ENCODE measurements around the gene SPAG9.

The SPAG9 gene

DNA sequence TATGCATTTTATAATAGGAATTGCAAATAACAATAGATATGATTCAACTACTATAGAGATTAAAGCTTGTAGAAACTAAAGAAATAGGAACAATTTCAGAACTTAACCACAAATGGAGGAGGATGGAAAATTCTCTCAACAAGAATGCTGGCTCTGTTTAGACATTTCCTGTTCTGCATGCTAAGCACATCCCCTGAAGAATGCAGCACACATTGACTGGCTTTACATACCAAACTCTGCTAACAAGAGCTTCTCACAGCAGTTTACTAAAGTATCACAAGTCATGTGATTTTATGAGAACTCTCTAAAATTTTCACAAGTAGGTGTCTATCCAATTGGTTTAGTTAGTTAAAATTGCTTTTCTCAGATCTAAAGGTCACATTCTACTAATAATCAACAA is 85.2 kb downstream of the SPAG9 start:
- DNase-seq (ENCODE audit: low read depth): no peak

DNA sequence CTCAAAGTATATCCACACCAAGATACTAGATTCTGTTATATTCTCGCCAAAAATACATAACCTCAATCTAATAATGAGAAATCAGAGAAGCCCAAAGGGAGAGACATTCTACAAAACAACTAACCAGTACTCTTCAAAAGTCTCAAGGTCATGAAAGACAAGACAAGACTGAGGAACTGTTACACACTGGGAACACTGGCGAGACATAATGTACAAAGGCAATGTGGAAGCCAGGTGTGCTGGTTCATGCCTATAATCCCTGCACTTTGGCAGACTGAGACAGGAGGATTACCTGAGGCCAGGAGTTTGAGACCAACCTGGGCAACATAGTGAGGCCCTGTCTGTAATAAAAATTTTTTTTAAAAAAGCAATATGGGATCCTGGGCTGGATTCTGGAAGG is 85.9 kb downstream of the SPAG9 start:
- no peak for DNase-seq (ENCODE audit: low read depth)

DNA sequence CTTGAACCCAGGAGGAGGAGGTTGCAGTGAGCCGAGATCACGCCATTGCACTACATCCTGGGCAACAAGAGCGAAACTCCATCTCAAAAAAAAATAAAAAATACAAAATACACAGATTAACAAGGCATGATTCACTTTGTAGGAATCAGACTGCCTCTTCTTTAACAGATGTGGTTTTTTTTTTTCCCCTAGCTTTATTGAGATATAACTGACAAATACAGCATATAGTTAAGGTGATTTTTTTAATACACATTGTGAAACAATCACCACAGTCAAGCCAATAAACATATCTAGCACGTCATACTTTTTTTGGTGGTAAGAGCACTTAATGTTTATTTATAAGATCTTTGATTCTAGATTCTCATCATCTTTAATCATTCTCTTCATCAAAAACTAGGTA is 87.8 kb downstream of the SPAG9 start:
- DNase-seq (ENCODE audit: low read depth): no peak

DNA sequence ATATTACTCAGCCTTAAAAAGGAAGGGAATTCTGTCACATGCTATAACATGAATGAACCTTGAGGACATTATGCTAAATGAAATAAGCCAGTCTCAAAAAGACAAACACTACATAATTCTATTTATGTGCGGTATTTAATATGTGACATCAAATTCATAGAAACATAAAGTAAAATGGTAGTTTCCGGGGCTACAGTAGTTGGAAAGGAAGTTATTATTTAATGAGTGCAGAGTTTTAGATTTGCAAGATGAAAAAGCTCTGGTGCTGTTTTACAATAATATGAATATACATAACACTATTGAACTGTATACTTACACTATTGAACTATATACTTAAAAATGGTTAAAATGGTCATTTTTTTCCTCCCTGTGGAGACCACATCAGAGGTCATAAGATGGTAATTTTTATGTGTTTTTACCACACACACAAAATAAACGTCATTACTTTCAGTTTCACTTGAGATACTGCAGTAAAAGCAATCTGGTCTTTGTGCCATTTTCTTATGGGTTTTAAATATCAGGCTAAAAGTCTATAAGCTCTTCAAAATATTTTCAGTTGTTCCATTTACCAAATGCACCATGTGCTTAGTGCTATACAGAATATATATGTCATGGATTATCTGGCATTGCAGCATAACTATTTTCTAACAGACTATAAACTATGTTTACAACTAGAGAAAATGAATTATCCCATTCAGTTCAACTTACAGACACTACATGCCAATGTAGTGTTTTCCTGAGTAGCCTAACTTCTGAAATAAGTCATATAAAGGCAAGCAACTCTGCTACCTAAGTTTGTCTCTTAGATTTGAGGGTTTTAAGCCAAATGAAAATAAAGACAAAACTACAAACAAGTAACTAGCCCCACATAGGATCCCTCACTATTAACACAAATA is 90.9 kb downstream of the SPAG9 start:
- no peak for DNase-seq (ENCODE audit: low read depth)

DNA sequence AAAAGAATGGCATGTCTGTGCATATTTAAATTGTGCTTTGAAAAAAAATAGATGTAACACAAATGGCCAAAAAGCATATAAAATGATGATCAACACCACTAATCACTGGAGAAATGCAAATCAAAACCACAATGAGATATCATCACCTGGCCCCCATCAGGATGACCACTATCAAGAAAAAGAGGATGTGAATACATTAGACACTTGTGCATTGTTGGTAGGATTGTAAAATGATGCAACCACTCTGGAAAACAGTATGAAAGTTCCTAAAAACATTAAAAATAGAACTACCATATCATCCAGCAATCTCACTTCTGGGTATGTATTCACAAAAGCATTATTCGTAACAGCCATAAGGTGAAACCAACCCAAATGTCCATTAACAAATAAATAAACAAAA is 91.5 kb downstream of the SPAG9 start:
- DNase-seq (ENCODE audit: low read depth): no peak

DNA sequence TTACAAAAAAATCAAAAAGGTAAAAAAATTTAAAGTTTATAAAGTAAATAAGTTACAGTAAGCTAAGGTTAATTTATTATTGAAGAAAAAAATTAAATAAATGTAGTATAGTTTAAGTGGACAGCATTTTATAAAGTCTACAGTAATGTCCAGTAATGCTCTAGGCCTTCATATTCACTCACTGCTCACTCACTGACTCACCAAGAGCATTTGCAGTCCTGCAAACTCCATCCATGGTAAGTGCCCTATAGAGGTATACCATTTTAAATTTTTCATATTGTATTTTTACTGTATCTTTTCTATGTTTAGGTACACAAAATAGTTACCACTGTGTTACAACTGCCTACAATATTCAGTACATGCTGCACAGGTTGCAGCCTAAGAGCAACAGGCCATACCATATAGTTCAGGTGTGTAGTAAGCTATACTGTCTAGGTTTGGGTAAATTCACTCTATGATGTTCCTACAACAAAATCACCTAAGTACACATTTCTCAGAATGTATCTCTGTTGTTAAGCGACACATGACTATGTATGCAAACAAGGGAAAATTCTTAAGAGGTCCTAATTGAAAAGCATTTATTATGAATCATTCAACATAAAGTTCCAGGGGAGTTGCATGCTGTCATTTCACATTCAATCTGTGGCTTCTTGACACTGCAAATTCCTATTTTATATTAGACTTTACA is 92.3 kb downstream of the SPAG9 start:
- no peak for DNase-seq (ENCODE audit: low read depth)

DNA sequence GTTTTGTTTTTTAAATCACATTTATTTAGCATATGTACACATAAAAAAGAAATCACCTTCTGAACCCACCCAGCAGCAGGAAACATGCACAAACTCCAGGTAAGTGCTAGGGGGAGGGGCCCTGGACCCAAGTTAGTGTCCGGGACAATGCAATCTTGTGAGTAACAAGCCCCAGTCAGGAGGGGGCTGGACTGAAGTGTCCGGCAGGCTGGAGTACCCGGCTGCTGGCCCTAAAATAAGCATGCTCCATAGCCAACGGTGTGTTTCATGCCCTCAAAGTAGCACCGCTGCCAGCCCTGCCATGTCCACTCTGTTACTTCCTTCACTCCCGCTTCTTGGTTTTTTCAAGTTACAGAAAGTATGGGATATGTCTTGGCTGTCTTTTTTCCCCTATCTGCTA is 102.1 kb downstream of the SPAG9 start:
- DNase-seq (ENCODE audit: low read depth): no peak

DNA sequence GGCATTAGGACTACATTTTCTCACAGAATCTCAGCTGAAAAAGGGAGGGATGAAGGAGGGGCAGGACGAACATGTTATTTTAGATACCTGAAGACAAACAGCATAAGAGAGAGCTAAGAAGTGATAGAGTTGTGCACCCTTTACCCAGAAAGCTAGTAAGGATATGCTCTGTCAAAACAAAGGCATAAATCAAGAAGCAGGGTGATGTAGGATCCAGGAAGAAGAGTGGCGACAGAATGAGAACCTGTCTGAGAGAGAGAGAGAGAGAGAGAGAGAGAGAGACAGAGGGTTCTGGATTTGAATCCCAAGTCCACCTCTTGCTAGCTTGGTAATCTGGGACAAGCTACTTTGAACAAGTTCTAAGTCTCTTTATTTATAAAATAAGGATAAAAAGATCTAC is 103.4 kb downstream of the SPAG9 start:
- DNase-seq (ENCODE audit: low read depth): no peak

DNA sequence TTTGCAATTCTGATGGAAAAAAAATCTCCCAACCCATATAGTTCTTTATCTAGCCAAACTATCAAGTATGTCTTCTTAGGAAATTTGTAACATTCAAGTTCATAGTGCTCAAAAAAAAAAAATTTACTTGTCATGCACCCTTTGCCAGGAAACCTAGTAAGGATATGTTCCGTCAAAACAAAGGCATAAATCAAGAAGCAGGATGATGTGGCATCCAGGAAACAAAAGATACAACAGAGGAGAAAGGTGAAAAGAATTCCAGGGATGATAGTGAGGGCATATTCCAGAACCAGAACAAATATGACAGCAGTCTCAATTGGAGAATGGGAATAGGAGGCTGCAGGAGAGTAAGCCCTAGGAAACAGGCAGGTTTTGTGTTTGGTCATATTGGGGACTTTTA is 104.6 kb downstream of the SPAG9 start:
- no peak for DNase-seq (ENCODE audit: low read depth)

DNA sequence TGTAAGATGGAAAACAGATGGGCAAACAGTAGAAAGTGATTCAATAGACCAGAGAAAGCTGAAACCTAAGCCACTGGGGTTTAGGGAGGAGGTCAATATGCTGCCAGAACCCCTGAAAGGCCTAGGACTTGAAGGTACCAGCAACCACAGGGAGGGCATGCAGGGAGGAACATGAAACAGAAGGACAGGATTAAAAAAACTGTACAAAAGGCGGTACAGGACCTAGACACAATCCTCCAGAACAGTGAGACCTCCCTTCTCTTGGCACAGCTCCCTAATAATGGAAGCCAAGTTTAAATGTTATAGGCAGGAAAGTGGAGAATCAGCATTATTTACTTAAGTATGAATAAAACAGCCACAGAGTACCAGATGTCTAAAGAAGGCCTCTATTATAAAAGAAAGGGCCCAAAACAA is 105.5 kb downstream of the SPAG9 start:
- DNase-seq (ENCODE audit: low read depth): no peak

DNA sequence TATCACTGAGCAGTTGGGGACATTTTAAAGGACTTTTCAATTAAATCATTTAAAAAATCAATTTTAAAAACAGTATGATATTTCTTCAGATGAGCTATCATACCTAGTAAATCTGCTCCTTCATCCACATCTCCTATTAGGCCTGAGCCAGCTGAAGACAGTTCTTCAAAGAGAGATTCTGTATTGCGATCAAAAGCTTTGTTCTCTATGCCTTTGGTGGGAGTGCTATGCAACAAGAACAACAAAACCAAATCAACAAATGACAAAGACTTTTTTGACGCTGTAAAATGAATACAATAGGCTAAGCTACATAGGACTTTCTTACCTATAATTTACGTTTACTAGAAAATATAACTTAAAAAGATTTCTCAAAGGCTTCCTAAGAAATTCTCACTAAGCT is 106.5 kb downstream of the SPAG9 start:
- DNase-seq (ENCODE audit: low read depth): no peak

DNA sequence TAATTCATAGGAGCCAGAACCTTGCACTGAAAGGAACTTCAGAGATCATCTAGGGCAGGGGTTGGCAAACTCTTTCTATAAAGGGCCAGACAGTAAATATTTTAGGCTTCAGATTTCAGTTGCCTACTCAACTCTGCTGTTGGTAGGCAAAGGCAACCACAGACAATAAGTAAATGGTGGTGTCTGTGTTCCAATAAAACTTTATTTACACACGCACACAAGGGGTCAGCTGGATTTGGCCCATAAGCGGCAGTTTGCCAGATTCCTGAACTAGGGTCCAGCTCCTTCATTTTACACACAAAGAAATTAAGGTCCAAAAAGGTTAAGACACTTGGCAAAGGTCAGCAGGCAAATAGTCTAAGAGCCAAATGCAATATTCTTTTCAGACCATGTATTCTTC is 107.3 kb downstream of the SPAG9 start:
- DNase-seq (ENCODE audit: low read depth): no peak

DNA sequence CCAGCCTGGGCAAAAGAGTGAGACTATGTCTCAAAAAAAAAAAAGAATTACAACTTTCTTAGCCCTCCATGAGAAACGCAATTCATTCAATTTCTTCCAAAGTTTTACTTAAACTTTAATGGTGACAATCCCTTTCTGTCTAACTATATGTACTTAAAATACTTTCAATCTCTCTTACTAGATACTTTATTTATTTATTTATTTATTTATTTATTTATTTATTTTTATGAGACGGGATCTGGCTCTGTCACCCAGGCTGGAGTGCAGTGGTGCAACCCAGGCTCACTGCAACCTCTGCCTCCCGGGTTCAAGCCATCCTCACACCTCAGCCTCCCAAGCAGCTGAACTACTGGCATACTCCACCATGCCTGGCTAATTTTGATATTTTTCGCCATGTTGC is 108.1 kb downstream of the SPAG9 start:
- no peak for DNase-seq (ENCODE audit: low read depth)

DNA sequence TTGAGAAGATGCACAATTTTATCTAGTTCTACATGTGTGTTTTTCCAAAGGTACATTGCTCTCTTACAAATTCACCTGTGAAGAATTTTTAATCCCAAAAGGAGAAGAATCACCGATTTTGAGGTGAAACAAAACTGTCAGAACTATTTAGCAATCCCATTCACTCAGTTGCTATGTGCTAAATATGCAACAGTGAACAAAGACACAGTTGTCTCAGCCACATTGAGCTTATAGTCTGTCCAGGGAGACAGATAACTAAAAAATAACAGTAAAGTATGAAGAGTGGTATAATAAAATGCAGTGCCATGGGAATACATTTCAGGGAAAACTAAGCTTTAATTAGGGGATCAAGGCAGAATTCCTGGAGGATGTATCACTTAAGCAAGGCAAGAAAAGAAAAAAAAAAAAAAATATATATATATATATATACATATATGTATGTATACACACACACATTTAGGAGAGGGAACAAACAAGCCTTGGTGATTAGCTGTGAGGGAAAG is 110.4 kb downstream of the SPAG9 start:
- DNase-seq (ENCODE audit: low read depth): no peak

DNA sequence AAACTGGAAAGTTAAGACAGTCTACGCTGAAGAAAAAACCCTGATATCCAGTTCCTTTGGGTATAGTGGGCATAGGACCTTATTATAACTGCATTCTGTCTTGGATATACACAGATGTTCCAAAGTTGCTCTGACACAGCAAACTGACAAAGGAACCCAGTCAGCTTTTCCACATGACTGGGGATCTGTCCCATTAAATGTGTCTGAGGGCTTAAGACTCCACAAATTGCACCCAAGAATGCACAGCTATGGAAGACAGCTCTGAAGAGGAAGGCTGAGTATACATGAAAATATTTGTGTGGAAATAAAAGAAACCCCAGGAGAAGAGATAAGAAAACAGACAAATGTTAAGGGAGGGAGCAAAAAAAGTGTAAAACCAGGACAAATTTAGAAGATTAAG is 114.1 kb downstream of the SPAG9 start:
- no peak for DNase-seq (ENCODE audit: low read depth)

DNA sequence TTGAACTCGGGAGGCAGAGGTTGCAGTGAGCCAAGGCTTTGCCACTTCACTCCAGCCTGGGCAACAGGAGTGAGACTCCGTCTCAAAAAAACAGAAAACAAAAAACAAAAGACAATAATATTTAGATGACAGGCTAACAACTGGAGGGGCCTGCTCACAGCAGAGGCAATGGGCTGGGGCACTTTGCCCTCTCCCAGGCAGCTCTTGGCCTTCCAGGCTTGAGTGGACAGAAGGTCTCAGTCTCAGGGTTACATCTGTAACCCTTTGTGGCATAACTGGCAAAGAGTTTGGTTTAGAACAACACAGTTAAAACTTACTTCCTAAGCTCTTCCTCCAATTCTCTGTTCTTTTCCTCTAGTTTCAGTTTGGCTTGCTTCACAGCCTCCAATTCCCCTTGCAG is 114.9 kb downstream of the SPAG9 start:
- no peak for DNase-seq (ENCODE audit: low read depth)

DNA sequence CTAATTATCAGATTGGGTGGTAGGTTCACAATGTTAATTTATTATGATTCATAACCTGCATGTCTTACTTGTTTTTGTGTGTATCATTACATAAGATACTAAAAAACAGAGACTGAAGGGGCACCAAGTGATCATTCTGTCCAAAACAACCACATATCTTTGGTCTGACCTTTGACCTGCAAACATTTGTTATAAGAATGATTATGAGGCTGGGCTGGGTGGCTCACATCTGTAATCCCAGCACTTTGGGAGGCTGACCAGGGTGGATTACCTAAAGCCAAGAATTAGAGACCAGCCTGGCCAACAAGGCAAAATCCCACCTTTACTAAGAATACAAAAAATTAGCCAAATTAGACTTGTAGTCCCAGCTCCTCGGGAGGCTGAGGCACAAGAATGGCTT is 116.4 kb downstream of the SPAG9 start:
- no peak for DNase-seq (ENCODE audit: low read depth)

DNA sequence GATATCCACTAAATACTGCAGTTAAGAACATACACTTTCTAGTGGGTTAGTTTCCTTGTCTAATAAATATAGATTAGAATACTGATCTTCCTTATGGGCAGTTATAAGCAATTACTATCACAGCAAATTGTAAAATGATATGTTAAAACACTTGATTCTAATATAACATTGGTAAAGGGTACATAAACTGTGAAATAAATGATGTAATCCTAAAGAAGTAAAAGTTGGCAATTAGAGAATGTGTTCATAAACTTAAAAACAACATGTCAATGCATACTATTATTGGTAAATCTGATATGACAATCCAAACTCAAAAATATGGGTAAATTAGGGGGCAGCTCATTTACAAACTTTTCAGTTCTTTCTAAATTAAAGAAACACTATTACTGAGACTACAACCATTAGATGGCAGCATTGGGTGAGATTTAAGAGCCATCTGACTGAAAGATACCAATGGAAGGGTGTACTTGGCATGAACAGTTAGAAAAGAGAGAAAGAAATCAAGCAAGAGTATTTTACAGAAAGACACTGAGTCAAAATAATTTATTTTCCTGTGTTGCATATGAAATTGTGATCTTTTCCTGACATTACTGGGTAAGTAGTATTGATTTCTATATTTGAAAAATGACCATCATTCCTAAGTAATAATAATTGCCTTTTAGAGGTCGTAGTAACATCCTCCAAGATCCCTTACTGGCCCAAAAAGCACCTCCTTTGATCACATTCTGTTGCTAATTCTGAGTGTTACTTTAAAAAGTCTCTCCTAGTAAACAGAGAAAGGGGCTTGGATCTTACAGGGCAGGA is 119.6 kb downstream of the SPAG9 start:
- DNase-seq (ENCODE audit: low read depth): no peak

DNA sequence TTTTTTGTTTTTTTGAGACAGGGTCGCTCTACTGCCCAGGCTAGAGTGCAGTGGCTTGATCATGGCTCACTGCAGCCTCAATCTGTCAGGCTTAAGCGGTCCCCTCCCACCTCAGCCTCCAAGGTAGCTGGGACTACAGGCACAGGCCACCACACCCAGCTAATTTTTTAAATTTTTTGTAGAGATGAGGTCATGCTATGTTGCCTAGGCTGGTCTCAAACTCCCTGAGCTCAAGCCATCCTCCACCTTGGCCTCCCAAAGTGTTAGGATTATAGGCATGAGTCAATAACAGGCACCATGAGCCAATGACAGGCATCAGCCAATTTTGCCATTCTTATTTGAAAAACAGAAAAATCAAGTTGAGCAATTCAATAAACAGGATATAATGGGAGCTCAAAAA is 125.0 kb downstream of the SPAG9 start:
- DNase-seq (ENCODE audit: low read depth): no peak

DNA sequence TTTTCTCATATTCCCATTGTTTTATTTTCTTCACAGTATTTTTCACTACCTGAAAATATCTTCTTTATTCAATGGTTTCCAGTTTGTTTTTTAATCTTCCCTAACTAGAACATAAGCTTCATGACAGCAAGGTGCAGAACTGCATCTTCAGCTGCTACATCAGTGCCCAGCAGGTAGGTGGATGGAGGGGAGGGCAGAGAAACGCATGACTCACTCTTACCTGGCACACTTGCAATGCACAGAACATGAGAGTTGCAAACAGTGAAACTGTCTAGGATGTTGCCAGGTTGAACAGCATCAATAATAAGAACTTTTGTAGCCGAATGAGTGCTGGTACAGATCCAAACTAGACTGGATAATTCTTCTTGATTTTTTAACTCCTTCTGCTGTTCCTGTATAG is 127.1 kb downstream of the SPAG9 start:
- DNase-seq (ENCODE audit: low read depth): no peak

DNA sequence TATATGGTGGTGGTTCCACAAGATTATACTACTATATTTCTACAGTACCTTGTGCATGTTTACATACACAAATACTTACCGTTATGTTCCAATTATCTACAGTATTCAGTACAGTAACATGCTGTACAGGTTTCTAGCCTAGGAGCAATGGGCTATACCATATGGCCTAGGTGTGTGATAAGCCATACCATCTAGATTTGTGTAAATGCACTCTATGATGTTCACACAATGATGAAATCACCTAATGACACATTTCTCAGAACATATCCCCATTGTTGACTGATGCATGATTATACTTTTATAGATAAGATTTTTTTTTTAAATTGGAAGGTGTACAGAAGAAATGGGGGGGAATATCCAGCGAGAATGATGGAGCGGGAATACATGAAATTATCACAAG is 131.5 kb downstream of the SPAG9 start:
- DNase-seq (ENCODE audit: low read depth): no peak

DNA sequence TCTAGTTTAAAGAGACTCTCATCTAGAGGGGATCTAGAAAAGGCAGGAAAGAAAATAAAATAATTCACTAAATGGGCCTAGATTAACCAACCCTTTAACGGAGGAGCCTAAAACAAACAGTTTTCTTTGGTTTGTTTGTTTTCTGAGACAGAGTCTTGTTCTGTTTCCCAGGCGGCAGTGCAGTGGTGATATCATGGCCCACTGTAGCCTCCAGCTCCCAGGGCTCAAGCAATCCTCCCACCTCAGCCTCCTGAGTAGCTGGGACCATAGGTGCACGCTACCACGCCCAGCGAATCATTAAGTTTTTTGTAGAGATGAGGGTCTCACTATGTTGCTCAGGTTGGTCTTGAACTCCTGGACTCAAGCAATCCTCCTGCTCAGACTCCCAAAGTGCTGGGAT is 132.2 kb downstream of the SPAG9 start:
- DNase-seq (ENCODE audit: low read depth): no peak

Data from stimulated activated CD8-positive, alpha-beta memory T cell treated with anti-CD3 and anti-CD28 coated beads, Interleukin-12 subunit alpha, Interleukin-12 subunit beta, amount 100 ng/mL, for 4 hours (primary cell).